ENCODE measurements around the gene USP35.

- TF ChIP-seq IRF1 (CRISPR knock-in tag; IDR thresholded peaks at IDR 0.05), result no peak
- no peak for TF ChIP-seq USF1 (CRISPR knock-in tag; IDR thresholded peaks at IDR 0.05)
- TF ChIP-seq ELF4 (CRISPR knock-in tag; IDR thresholded peaks at IDR 0.05; ENCODE audit: low read depth), result no peak
- no peak for TF ChIP-seq CTCF (IDR thresholded peaks at IDR 0.05)
- TF ChIP-seq ZNF138 (CRISPR knock-in tag; conservative IDR thresholded peaks at IDR 0.05), result no peak
Measured at GRCh38 chr11:78214331-78215194, 25.8 kb downstream of the USP35 start.
